ENCODE results near the gene DPEP2NB. TPM values are rescaled to one million over a fixed set of nuclear protein-coding genes. Genes with fewer than 3 reads are reported as not detected.
"Not testable (repeated sequence)": the region's sequence is repeated elsewhere in the genome, so short reads cannot be mapped to it uniquely, and the experiment has no call there.

The DPEP2NB gene
- polyA plus RNA-seq, 1 donor, result not detected

GRCh38 chr16:68019167-68019680 lies 3.5 kb upstream of the DPEP2NB start:
- WGBS (ENCODE audit: insufficient coverage, low lambda C conversion rate), result no CpG with 5 or more reads among the region's 8 CpGs
- Histone ChIP-seq H3K36me3 (ENCODE audit: control insufficient read depth, insufficient read depth, low read length) (peaks cover 9% of the 10 kb centered on the region), H3K27ac (ENCODE audit: low read length) (no peak overlapping the region), H3K27me3 (ENCODE audit: control insufficient read depth, insufficient read depth, low read length) (no peaks in the 10 kb centered on the region), H3K9me3 (ENCODE audit: control insufficient read depth, low read depth, low read length) (no peaks in the 10 kb centered on the region), H3K4me1 (ENCODE audit: control insufficient read depth, insufficient read depth, low read length) (peaks cover 11% of the 10 kb centered on the region), H3K4me3 (ENCODE audit: low read length) (no peak overlapping the region)
- DNase-seq, result no peak

DNA sequence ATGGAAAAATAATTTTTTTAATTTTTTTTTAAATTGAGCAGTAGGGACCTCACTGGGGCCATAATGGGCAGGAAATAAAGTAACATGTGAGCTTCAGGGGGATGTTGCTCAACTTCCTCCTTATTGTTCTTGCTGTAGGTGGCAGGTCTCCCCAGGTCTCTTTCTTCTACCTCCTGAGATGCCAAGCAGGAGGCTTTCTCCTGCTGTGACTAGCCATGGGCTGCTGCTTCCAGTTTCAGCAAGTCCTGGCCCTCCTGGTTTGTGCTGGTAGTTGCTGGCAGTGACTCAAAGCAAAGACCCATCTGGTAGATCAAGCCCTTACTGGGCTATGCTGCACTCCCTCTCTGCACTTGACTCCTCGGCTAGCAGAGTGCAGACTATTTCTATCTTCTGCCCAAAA lies 2.3 kb downstream of the DPEP2NB start:
- Histone ChIP-seq H3K27me3 (ENCODE audit: control insufficient read depth, insufficient read depth, low read length) (no peaks in the 10 kb centered on the region), H3K9me3 (ENCODE audit: control insufficient read depth, low read depth, low read length) (no peaks in the 10 kb centered on the region), H3K27ac (ENCODE audit: low read length) (no peak overlapping the region), H3K36me3 (ENCODE audit: control insufficient read depth, insufficient read depth, low read length) (no peaks in the 10 kb centered on the region), H3K4me3 (ENCODE audit: low read length) (no peak overlapping the region), H3K4me1 (ENCODE audit: control insufficient read depth, insufficient read depth, low read length) (no peaks in the 10 kb centered on the region)
- no peak for DNase-seq
- WGBS (ENCODE audit: insufficient coverage, low lambda C conversion rate), result no CpG with 5 or more reads among the region's 1 CpG

DNA sequence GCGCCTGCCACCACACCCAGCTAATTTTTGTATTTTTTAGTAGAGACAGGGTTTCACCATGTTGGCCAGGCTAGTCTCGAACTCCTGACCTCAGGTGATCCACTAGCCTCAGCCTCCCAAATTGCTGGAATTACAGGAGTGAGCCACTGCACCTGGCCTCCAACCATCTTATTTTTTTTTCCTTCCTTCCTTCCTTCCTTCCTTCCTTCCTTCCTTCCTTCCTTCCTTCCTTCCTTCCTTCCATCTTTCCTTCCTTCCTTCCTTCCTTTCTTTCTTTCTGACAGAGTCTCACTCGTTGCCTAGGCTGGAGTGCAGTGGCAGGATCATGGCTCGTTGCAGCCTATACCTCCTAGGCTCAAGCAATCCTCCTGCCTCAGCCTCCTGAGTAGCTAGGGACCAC lies 5.8 kb downstream of the DPEP2NB start:
- not testable (repeated sequence) for H3K4me3 ChIP-seq (ENCODE audit: low read length); H3K4me1 ChIP-seq (ENCODE audit: control insufficient read depth, insufficient read depth, low read length); H3K27me3 ChIP-seq (ENCODE audit: control insufficient read depth, insufficient read depth, low read length); DNase-seq; H3K36me3 ChIP-seq (ENCODE audit: control insufficient read depth, insufficient read depth, low read length); H3K9me3 ChIP-seq (ENCODE audit: control insufficient read depth, low read depth, low read length); H3K27ac ChIP-seq (ENCODE audit: low read length)
- no CpG with 5 or more reads among the region's 4 CpGs for WGBS (ENCODE audit: insufficient coverage, low lambda C conversion rate)

DNA sequence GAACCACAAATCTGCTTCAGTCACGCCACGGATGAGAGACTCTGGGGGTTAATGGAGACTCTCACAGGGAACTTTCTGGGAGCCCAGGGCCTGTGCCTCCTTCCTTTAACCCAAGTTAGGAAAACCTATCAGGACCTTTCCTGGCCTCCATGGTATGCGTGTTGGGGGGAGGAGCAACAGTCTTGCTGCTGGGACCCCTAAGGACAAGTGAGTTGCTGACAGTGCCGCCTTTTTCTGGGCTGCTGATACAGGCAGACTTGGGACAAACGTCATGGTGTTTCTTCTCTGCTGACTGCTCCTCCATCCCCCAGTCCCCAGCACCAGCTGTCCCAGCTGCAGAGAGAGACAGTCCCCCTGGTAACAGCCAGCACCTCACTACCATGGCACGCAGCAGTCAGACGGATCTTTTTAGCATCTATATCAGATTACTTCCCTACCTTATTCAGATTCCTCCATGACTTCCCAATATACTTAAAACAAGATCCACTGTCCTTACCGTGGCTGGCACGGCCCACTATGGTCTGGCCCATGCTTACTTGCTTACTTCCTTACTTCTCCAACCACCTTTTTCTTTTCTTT lies 6.5 kb downstream of the DPEP2NB start:
- Histone ChIP-seq H3K36me3 (ENCODE audit: control insufficient read depth, insufficient read depth, low read length) (no peaks in the 10 kb centered on the region), H3K4me1 (ENCODE audit: control insufficient read depth, insufficient read depth, low read length) (no peaks in the 10 kb centered on the region), H3K9me3 (ENCODE audit: control insufficient read depth, low read depth, low read length) (no peaks in the 10 kb centered on the region), H3K27me3 (ENCODE audit: control insufficient read depth, insufficient read depth, low read length) (no peaks in the 10 kb centered on the region), H3K4me3 (ENCODE audit: low read length) (no peak overlapping the region), H3K27ac (ENCODE audit: low read length) (no peak overlapping the region)
- 43% methylated on average over 1 of the region's 9 CpGs for WGBS (ENCODE audit: insufficient coverage, low lambda C conversion rate)
- no peak for DNase-seq

DNA sequence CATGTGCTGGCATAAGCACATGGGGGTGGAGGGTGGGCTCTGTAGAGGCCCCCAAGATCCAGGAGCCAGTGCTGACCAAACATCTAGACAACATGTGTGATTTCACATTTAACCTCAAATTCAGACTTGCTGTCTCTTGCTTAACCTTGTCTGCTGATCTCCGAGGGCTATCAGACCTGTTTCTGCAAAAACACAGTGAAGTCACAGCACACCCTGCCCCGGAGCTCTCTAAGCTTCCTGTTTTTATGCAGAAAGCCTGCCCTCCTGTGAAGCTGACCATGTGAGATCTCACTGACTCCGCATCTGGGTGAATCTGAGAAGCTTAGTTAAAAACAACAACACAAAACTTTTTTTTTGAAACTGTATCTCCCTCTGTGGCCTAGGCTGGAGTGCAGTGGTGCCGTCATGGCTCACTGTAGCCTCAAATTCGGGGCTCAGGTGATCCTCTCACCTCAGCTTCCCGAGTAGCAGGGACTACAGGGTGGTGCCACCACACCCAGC lies 9.9 kb downstream of the DPEP2NB start:
- Histone ChIP-seq H3K9me3 (ENCODE audit: control insufficient read depth, low read depth, low read length) (no peaks in the 10 kb centered on the region), H3K27me3 (ENCODE audit: control insufficient read depth, insufficient read depth, low read length) (no peaks in the 10 kb centered on the region), H3K4me1 (ENCODE audit: control insufficient read depth, insufficient read depth, low read length) (no peaks in the 10 kb centered on the region), H3K36me3 (ENCODE audit: control insufficient read depth, insufficient read depth, low read length) (no peaks in the 10 kb centered on the region), H3K27ac (ENCODE audit: low read length) (no peak overlapping the region), H3K4me3 (ENCODE audit: low read length) (no peak overlapping the region)
- WGBS (ENCODE audit: insufficient coverage, low lambda C conversion rate), result no CpG with 5 or more reads among the region's 6 CpGs
- no peak for DNase-seq

DNA sequence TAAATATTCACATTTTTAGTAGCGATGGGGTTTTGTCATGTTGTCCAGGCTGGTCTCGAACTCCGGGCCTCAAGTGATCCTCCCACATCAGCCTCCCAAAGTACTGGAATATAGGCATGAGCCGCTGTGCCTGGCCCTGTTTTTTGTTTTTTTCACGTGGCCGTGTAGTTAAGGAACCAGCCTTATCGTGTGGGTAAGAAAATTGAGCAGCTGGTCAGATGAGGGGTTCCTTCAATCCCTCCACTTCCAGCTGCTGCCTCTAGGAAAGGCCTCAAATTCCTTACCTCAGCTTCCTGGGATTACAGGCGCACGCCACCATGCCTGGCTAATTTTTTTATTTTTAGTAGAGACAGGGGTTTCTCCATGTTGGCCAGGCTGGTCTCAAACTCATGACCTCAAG lies 10.5 kb downstream of the DPEP2NB start:
- Histone ChIP-seq H3K4me3 (ENCODE audit: low read length) (no peak overlapping the region), H3K27ac (ENCODE audit: low read length) (no peak overlapping the region)
- WGBS (ENCODE audit: insufficient coverage, low lambda C conversion rate), result no CpG with 5 or more reads among the region's 9 CpGs

GRCh38 chr16:68003031-68003430 lies 12.7 kb downstream of the DPEP2NB start:
- H3K4me3 ChIP-seq (ENCODE audit: low read length), result no peak overlapping the region
- H3K9me3 ChIP-seq (ENCODE audit: control insufficient read depth, low read depth, low read length), result no peaks in the 10 kb centered on the region
- H3K27me3 ChIP-seq (ENCODE audit: control insufficient read depth, insufficient read depth, low read length), result no peaks in the 10 kb centered on the region
- no peaks in the 10 kb centered on the region for H3K36me3 ChIP-seq (ENCODE audit: control insufficient read depth, insufficient read depth, low read length)
- no peak overlapping the region for H3K27ac ChIP-seq (ENCODE audit: low read length)
- no peaks in the 10 kb centered on the region for H3K4me1 ChIP-seq (ENCODE audit: control insufficient read depth, insufficient read depth, low read length)
- WGBS (ENCODE audit: insufficient coverage, low lambda C conversion rate), result no CpG with 5 or more reads among the region's 4 CpGs
- no peak for DNase-seq

More for the DNA sequence above, 10.5 kb downstream of the DPEP2NB start:
- Histone ChIP-seq H3K27me3 (ENCODE audit: control insufficient read depth, insufficient read depth, low read length) (no peaks in the 10 kb centered on the region), H3K36me3 (ENCODE audit: control insufficient read depth, insufficient read depth, low read length) (no peaks in the 10 kb centered on the region), H3K9me3 (ENCODE audit: control insufficient read depth, low read depth, low read length) (no peaks in the 10 kb centered on the region), H3K4me1 (ENCODE audit: control insufficient read depth, insufficient read depth, low read length) (no peaks in the 10 kb centered on the region)
- no peak for DNase-seq

- Histone ChIP-seq H3K4me1 (ENCODE audit: control insufficient read depth, insufficient read depth, low read length) (no peaks in the 10 kb centered on the region), H3K4me3 (ENCODE audit: low read length) (no peak overlapping the region), H3K36me3 (ENCODE audit: control insufficient read depth, insufficient read depth, low read length) (no peaks in the 10 kb centered on the region), H3K9me3 (ENCODE audit: control insufficient read depth, low read depth, low read length) (no peaks in the 10 kb centered on the region), H3K27me3 (ENCODE audit: control insufficient read depth, insufficient read depth, low read length) (no peaks in the 10 kb centered on the region), H3K27ac (ENCODE audit: low read length) (no peak overlapping the region)
- no peak for DNase-seq
- WGBS (ENCODE audit: insufficient coverage, low lambda C conversion rate), result no CpG with 5 or more reads among the region's 3 CpGs
Measured at GRCh38 chr16:68000450-68000849, 15.3 kb downstream of the DPEP2NB start.

DNA sequence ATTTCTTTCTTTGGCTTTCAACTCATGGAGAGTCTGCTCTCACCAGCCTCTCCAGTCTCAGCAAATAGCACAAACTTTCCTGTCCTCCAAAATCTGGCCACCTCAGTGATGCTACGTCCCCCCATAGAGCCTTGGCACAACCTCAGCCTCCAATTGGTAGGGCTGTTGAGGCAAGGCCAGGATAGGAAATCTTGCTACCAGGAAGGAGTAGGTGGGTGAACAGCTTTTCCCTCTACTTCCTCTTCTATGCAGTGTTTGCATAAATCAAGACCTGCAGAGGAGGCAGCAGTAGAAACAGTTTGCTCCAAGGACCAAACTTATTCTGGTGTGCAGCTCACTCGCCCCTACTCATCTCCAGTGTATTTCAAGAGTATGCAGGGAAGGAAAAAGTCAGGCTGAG lies 15.7 kb downstream of the DPEP2NB start:
- no peak overlapping the region for H3K27ac ChIP-seq (ENCODE audit: low read length)
- H3K4me3 ChIP-seq (ENCODE audit: low read length), result no peak overlapping the region
- WGBS (ENCODE audit: insufficient coverage, low lambda C conversion rate), result no CpG with 5 or more reads among the region's 2 CpGs
- H3K27me3 ChIP-seq (ENCODE audit: control insufficient read depth, insufficient read depth, low read length), result no peaks in the 10 kb centered on the region
- no peaks in the 10 kb centered on the region for H3K9me3 ChIP-seq (ENCODE audit: control insufficient read depth, low read depth, low read length)
- no peak for DNase-seq
- no peaks in the 10 kb centered on the region for H3K36me3 ChIP-seq (ENCODE audit: control insufficient read depth, insufficient read depth, low read length)
- no peaks in the 10 kb centered on the region for H3K4me1 ChIP-seq (ENCODE audit: control insufficient read depth, insufficient read depth, low read length)

DNA sequence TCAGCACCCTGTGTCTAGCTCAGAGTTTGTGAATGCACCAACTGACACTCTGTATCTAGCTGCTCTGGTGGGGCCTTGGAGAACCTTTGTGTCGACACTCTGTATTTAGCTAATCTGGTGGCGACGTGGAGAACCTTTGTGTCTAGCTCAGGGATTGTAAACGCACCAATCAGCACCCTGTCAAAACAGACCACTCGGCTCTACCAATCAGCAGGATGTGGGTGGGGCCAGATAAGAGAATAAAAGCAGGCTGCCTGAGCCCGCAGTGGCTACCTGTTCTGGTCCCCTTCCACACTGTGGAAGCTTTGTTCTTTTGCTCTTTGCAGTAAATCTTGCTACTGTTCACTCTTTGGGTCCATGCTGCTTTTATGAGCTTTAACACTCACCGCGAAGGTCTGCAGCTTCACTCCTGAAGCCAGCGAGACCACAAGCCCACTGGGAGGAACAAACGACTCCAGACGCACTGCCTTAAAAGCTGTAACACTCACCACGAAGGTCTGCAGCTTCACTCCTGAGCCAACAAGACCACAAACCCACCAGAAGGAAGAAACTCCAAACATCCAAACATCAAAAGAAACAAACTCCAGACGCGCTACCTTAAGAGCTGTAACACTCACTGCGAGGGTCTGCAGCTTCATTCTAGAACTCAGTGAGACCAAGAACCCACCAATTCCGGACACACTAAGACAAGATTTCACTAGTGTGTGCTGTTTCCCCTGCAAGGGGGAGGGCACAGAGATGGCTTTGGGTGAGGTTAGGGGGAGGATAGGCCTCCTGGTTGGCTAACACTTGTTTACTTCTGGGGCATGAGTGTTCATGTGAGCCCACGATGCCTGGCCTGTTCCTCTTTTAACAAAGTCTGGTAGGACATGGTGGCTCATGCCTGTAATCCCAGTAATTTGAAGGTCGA lies 16.7 kb downstream of the DPEP2NB start, which contains the start of gene DPEP2:
Gene DPEP2, minus strand, starts transcription at position 706 of the 910 bp plus-strand sequence. CDS start 6,272 bp downstream, outside the sequence.
- not testable (repeated sequence) for H3K4me3 ChIP-seq (ENCODE audit: low read length); H3K36me3 ChIP-seq (ENCODE audit: control insufficient read depth, insufficient read depth, low read length); H3K9me3 ChIP-seq (ENCODE audit: control insufficient read depth, low read depth, low read length); H3K4me1 ChIP-seq (ENCODE audit: control insufficient read depth, insufficient read depth, low read length); H3K27me3 ChIP-seq (ENCODE audit: control insufficient read depth, insufficient read depth, low read length); DNase-seq; H3K27ac ChIP-seq (ENCODE audit: low read length)
- no CpG with 5 or more reads among the region's 18 CpGs for WGBS (ENCODE audit: insufficient coverage, low lambda C conversion rate)
